GM18508 (cell line): ENCODE data around the gene TAF1L.
"Not testable (repeated sequence)": the region's sequence is repeated elsewhere in the genome, so short reads cannot be mapped to it uniquely, and the experiment has no call there.

Experiments used
- ATAC-seq: cut with Tn5 transposase; IDR thresholded peaks from one replicate; pipeline ENCODE4 v1.9.1; 2021; ENCODE audit warnings: moderate number of reproducible peaks; ENCODE audit not compliant: insufficient read depth, unreplicated experiment

The TAF1L gene, protein sequence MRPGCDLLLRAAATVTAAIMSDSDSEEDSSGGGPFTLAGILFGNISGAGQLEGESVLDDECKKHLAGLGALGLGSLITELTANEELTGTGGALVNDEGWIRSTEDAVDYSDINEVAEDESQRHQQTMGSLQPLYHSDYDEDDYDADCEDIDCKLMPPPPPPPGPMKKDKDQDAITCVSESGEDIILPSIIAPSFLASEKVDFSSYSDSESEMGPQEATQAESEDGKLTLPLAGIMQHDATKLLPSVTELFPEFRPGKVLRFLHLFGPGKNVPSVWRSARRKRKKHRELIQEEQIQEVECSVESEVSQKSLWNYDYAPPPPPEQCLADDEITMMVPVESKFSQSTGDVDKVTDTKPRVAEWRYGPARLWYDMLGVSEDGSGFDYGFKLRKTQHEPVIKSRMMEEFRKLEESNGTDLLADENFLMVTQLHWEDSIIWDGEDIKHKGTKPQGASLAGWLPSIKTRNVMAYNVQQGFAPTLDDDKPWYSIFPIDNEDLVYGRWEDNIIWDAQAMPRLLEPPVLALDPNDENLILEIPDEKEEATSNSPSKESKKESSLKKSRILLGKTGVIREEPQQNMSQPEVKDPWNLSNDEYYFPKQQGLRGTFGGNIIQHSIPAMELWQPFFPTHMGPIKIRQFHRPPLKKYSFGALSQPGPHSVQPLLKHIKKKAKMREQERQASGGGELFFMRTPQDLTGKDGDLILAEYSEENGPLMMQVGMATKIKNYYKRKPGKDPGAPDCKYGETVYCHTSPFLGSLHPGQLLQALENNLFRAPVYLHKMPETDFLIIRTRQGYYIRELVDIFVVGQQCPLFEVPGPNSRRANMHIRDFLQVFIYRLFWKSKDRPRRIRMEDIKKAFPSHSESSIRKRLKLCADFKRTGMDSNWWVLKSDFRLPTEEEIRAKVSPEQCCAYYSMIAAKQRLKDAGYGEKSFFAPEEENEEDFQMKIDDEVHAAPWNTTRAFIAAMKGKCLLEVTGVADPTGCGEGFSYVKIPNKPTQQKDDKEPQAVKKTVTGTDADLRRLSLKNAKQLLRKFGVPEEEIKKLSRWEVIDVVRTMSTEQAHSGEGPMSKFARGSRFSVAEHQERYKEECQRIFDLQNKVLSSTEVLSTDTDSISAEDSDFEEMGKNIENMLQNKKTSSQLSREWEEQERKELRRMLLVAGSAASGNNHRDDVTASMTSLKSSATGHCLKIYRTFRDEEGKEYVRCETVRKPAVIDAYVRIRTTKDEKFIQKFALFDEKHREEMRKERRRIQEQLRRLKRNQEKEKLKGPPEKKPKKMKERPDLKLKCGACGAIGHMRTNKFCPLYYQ (N-terminal part only)

DNA sequence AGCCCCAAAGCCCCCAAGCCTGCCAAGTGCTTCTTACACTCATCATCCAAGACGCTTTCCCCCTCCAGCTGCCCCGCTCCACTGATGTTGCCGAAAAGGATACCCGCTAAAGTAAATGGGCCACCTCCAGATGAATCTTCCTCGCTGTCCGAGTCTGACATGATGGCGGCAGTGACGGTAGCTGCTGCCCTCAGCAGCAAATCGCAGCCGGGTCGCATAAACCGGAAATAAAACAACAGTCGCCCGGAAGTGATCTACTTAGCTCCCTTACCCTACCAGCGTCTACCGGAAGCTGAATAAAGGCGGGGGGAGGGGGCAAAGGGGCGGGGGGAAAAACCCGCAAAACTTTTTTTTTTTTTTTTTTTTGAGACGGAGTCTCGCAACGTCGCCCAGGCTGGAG lies at the start of gene TAF1L:
TAF1L (minus strand) TSS at position 308 of the 400 bp plus-strand sequence; CDS start at position 218, 90 bp downstream.
- no peak for ATAC-seq

DNA sequence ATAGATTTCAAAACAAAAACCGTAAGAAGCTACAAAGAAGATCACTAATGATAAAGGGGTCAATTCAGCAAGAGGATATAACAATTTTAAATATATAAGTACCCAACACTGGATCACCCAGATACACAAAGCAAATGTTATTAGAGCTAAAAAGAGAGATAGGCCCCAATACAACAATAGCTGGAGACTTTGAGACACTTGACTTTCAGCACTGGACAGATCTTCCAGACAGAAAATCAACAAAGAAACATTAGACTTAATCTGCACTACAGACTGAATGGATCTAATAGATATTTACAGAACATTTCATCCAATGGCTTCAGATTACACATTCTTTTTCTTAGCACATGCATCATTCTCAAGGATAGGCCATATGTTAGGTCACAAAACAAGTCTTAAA lies 46.3 kb upstream of the TAF1L start:
- no peak for ATAC-seq

DNA sequence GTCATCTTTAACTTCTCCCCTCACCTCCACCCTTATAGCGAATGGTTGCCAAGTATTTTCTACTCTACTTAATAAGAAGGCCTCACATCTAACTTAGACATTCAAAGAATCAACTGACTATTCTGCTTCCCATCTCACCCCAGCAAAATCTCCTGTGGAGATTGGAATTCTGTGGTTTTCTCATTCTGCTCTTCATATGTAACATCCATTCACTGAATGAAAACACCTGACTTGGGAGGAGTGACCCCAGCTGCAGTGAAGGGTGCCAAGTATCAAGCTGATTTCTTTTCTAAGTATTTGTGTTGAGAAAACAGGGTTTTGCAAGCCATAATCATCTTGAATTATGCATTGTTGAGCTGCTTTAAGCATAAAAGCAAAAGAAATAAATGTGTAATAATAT lies 42.5 kb upstream of the TAF1L start:
- no peak for ATAC-seq

DNA sequence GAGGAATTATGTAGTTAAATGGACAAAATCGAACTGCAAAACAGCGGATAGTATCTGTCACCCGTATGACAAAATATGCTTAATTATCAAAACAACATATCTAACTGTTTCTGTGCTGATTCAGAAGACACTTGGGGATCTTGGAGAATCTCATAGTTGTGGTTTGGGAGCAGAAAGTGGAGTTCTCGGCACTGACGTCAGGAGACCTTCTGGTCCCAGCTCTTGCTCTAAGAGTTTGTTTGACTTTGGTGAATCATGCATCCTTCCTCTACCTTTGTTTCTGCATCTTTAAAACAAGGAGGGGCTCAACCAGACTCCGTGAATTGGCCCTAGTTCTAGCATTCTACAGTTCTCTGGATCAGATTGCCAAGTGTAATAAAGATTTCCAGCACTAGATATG lies 37.0 kb upstream of the TAF1L start:
- ATAC-seq, result no peak

DNA sequence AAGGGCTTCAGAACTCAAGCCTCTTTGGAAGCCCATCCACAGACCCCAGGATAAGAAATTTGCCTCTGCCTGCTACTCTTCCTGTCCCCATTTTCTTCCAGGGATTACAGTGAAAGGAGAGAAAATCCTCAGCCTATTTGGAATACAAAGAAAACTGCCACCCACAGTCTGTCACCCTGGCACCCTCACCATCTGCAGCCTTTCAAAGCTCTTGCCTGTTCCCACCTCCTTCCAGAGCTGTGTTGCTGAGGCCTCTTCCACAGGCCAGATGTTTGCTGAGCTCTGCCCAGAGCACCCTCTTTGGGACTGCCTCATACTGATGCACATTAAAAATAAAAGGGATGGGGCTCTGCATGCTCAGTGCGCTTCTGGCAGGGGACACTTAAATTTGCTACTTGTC lies 35.9 kb upstream of the TAF1L start:
- ATAC-seq, result no peak

DNA sequence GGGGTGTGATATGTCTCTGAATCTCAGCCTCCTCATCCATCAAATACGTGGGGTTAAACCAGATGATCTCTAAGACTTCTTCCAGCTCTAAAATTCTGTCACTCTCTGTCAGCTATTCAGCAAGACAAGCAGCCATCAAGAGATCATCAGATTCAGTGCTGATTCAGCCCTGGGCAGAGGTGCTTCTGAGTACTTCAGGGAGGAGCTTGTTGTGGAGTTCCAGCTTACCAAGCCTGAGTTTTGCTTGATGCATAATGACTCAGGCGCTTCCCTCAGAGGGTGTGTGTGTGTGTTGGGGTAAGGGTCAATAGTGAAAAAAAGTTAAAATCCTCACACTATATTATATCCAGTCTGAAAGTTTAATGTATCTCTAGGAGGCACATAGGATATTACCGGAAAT lies 29.6 kb upstream of the TAF1L start:
- no peak for ATAC-seq

DNA sequence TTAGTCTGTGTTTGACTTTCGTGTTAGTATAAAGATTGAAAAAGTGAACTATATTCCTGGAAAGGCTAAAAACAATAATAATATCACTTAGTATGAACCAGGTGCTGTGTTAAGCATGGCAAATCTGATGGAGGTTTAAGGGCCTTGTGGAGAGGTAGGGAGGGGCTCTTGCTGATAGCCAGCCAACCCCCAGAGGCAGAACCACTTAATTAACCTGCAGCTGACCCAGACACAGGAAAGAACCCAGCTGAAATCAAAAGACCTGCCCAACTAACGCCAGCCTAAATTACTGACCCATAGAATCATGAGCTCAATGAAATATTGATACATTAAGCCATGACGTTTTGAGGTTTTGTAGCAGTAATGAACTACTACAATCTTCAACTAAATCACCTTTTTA lies 28.3 kb upstream of the TAF1L start:
- ATAC-seq, result no peak

DNA sequence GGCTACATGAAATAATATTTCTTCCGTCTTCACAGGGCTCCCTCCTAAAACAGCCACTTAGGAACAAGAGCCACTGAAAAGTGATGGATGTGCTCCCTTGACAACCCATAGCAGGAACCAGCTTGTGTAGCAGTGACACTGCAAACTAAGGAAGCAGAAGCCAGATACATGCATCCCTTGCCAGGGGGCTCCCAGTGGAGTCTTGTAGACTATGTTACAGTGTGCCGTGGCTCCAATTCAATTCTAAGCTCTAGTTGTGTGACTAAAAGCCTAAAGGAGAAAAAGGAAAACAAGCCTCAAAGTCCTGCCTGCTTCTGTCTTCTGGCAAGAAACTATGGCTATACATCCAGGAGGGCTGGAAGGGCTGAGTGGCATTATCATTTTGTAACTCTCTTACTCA lies 12.2 kb upstream of the TAF1L start:
- ATAC-seq, result no peak

DNA sequence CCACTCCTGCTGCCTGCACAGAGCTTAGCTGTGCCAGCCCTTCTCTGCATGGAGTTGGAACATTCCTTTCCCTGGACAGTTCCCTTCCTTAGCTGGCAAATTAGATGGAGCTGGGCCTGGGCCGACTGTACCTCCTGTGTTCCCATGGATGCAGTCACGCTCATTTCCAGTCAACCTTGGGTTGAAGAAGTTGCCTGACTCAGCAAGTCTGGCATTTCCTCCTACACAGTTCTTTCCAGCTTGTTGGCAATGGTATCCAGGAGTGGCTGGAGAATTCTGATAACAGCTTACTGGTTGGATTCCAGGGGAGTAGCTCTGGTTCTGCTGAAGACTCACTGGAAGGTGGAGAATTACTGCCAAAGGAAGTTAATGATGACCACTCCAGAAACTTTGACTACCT lies 9.2 kb upstream of the TAF1L start:
- no peak for ATAC-seq

DNA sequence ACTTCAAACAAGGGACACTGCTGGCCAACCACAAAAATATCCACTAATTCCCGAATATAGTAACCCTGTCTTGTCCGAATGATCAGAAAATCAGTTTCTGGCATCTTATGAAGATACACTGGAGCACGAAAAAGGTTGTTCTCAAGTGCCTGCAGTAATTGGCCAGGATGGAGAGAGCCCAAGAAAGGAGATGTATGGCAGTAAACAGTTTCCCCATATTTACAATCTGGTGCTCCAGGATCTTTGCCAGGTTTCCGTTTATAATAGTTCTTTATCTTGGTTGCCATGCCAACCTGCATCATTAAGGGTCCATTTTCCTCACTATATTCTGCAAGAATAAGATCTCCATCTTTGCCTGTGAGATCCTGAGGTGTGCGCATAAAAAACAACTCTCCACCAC lies 2.3 kb downstream of the TAF1L start:
- ATAC-seq, result not testable (repeated sequence)

DNA sequence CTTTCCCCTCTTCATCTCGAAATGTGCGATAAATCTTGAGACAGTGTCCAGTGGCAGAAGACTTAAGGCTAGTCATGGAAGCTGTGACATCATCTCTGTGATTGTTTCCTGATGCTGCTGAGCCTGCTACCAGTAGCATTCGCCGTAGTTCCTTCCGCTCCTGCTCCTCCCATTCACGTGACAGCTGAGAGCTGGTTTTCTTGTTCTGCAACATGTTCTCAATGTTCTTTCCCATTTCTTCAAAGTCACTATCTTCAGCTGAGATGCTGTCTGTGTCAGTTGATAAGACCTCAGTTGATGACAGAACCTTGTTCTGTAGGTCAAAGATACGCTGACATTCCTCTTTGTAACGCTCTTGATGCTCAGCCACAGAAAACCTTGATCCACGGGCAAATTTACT lies 3.5 kb downstream of the TAF1L start:
- ATAC-seq, result no peak

DNA sequence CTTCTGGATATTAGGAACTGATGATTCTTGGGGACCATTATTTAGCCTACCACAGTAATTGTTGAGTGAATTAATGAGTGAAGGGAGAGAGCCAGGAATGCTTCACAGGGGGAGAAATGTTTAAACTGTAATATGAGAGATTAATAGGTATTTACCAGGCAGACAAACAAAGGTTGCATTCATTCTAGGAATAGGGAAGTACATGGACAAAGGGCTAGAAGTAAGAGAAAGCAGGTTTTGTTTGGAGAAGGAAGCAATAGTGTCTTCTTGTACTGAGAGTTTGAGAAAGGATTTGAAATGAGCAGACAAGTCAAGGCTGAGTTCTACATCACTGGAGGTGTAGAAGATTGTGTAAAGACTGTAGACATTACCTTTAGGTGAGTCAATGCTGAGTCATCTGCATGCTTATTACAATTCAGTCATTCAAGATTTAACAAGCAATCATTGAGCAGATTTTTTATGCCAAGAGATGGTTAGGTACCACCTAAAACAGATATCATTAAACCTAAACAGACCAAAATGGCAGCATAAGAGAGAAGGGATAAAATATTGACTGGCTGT lies 8.0 kb downstream of the TAF1L start:
- no peak for ATAC-seq

DNA sequence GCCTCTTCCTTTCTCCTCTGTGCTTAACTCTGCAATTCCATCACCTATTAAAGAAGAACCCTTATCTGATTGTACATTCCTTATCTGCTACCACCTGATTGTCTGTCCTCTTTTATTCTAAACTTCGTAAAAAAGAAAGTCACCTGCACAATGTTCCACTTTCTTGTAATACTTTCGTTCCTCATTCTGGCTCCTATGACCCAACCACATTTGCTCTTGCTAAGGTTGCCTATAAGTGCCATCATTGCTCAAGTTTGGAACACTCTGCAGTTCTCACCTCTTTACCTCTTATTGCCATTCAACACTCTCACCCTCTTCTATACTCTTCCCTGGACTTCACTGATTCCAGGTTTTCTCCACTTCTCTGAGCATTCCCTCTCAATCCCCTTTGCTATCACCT lies 10.1 kb downstream of the TAF1L start:
- ATAC-seq, result no peak

DNA sequence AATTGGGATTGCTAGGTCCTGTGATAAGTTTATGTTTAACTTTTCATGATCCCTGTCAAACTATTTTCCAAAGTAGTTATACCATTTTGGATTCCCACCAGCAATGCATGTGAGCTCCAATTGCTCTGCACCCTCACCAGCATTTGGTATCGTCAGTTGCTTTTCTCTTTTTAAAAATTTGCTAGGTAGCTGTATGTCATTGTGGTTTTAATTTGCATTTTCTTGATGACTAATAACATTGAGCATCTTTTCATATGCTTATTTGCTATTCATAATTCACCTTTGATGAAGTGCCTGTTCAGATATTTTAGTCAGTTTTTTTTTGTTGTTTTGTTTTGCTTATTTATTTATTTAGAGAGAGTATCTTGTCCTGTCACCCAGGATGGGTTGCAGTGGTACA lies 12.5 kb downstream of the TAF1L start:
- ATAC-seq, result no peak

DNA sequence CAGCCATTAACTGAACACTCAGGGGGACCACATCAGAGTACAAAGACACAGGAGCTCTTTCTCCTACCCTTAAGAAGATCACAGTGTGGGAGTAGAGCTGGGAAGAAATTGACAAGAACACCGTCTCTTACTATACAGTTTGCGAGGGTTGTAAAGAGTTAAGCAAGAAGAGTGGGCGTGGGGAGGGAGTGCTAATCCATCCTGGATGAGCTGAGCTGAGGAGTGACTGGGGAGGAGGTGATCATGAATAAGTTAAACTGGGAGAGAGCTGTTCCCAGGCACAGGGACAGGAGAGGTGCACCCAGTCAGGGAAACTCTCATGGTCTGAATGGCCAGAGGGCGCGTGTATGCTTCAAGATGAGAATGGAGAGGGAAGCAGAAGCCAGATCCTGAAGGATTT lies 17.2 kb downstream of the TAF1L start:
- no peak for ATAC-seq

DNA sequence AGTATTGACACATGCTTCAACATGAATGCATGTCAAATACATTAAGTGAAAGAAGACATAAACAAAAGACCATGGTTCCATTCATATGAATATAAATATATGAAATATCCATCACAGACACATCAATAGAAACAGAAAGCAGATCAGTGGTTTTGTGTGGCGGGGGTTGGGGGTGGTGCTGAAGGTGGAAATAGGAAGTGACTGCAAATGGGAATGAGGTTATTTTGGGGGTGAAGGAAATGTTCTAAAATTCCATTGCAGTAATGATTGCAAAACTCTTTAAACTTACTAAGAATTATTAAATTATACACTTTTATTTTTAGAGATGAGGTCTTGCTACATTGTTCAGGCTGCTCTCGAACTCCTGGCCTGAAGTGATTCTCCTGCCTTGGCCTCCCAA lies 28.7 kb downstream of the TAF1L start:
- ATAC-seq, result no peak

DNA sequence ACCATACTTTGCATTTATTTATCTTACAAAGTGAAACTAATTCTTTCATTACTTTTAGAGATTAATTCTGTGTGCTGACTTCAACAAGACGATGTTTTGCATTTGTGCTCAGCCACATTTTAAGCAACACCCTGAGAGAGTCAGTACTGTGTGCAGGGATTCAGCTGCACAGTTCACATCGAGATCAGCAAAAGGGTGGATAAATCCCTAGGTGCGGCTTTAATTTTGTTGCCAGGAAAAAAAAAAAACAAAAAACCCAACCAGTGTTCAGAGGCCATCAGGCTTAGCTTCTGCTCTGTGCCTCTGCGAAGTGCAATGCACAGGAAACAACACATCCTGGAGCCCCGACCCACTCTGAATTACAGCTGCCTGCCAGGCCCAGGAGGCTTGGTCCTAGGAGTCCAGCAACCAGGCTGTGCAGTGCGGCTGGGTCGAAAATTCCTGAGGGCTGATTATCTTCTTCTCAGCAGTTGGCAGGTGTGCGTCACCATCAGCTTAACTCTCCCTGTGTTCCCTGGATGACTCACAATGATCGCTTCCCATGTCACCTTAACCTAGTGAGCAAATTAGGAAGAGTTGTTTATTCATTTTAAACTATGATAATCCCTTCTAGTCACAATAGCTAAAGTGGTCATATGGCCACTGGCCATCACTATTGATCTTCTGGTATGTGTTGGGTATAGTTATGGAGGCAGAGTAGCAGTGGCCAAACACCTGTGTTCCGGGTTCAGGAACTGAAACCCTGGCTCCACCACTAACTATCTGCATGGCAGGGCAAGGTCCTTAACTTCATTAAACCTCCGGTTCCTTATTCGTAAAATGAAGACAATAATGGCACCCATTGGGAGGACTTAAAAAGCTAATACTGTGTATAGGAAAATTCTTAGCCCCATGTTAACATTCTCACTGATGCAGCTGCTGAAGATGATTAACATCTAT lies 31.3 kb downstream of the TAF1L start:
- ATAC-seq, result no peak

DNA sequence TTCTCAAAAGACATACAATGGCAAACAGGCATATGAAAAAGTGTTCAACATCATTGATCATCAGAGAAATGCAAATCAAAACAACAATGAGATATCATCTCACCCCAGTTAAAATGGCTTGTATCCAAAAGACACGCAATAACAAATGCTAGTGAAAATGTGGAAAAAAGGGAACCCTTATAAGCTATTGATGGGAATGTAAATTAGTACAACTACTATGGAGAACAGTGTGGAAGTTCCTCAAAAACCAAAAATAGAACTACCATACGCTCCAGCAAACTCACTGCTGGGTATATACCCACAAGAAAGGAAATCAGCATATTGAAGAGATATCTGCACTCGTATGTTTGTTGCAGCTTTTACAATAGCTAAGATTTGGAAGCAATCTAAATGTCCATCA lies 36.4 kb downstream of the TAF1L start:
- not testable (repeated sequence) for ATAC-seq

DNA sequence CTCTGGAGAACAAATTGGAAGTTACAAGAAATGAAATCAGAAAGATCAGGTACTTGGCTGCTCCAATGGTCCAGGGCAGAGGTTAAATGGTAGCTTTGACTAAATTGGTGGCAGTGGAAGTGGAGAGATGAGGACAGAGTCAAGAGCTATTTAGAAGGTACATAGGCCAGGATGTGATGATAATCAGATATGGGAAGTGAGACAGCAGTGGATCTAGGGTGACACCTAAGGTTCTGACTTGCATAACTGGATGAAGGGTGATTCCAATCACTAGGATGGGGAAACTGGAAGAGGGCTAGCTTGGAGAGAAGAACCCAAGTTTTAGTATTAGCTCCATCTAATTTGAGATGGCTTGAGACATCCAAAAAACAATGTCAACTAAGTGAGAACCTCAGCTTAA lies 38.5 kb downstream of the TAF1L start:
- ATAC-seq, result no peak
